ENCODE measurements around the gene RPL36. TPM values are rescaled to one million over a fixed set of nuclear protein-coding genes. Genes with fewer than 3 reads are reported as not detected.

The RPL36 gene
- total and polyA plus RNA-seq, 4 donors = 47.2 to 556 (median 321) TPM

- H3K9me3 ChIP-seq (ENCODE audit: control insufficient read depth in 4 of 4, low read length in 3 of 4) = no peaks in the 10 kb centered on the region
- H3K4me3 ChIP-seq (ENCODE audit: low read depth in 1 of 3, low read length in 3 of 3) = no peak overlapping the region
- TF ChIP-seq, protein P1, sequence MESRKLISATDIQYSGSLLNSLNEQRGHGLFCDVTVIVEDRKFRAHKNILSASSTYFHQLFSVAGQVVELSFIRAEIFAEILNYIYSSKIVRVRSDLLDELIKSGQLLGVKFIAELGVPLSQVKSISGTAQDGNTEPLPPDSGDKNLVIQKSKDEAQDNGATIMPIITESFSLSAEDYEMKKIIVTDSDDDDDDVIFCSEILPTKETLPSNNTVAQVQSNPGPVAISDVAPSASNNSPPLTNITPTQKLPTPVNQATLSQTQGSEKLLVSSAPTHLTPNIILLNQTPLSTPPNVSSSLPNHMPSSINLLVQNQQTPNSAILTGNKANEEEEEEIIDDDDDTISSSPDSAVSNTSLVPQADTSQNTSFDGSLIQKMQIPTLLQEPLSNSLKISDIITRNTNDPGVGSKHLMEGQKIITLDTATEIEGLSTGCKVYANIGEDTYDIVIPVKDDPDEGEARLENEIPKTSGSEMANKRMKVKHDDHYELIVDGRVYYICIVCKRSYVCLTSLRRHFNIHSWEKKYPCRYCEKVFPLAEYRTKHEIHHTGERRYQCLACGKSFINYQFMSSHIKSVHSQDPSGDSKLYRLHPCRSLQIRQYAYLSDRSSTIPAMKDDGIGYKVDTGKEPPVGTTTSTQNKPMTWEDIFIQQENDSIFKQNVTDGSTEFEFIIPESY (IDR thresholded peaks at IDR 0.05) = no peak
- TF ChIP-seq JUND (IDR thresholded peaks at IDR 0.05) (no peak), FOXA2 (IDR thresholded peaks at IDR 0.05) (no peak), ATF3 (IDR thresholded peaks at IDR 0.05) (no peak), RAD21 (IDR thresholded peaks at IDR 0.05) (no peak), GABPA (IDR thresholded peaks at IDR 0.05 in 1 of 2, conservative IDR thresholded peaks at IDR 0.05 in 1 of 2) (no peak), RXRA (IDR thresholded peaks at IDR 0.05) (no peak), HNF4A (conservative IDR thresholded peaks at IDR 0.05) (no peak), TAF1 (conservative IDR thresholded peaks at IDR 0.05) (no peak), EGR1 (IDR thresholded peaks at IDR 0.05; ENCODE audit: low read depth in 2 of 2) (no peak), FOXA1 (IDR thresholded peaks at IDR 0.05) (no peak), YY1 (IDR thresholded peaks at IDR 0.05) (no peak), NR2F2 (IDR thresholded peaks at IDR 0.05) (no peak)
- TF ChIP-seq, protein P2, sequence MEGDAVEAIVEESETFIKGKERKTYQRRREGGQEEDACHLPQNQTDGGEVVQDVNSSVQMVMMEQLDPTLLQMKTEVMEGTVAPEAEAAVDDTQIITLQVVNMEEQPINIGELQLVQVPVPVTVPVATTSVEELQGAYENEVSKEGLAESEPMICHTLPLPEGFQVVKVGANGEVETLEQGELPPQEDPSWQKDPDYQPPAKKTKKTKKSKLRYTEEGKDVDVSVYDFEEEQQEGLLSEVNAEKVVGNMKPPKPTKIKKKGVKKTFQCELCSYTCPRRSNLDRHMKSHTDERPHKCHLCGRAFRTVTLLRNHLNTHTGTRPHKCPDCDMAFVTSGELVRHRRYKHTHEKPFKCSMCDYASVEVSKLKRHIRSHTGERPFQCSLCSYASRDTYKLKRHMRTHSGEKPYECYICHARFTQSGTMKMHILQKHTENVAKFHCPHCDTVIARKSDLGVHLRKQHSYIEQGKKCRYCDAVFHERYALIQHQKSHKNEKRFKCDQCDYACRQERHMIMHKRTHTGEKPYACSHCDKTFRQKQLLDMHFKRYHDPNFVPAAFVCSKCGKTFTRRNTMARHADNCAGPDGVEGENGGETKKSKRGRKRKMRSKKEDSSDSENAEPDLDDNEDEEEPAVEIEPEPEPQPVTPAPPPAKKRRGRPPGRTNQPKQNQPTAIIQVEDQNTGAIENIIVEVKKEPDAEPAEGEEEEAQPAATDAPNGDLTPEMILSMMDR (IDR thresholded peaks at IDR 0.05; ENCODE audit: low read depth, low read length, missing input control) = no peak
- TF ChIP-seq, protein P3, sequence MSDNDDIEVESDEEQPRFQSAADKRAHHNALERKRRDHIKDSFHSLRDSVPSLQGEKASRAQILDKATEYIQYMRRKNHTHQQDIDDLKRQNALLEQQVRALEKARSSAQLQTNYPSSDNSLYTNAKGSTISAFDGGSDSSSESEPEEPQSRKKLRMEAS (IDR thresholded peaks at IDR 0.05) = no peak
- TF ChIP-seq, protein P4, sequence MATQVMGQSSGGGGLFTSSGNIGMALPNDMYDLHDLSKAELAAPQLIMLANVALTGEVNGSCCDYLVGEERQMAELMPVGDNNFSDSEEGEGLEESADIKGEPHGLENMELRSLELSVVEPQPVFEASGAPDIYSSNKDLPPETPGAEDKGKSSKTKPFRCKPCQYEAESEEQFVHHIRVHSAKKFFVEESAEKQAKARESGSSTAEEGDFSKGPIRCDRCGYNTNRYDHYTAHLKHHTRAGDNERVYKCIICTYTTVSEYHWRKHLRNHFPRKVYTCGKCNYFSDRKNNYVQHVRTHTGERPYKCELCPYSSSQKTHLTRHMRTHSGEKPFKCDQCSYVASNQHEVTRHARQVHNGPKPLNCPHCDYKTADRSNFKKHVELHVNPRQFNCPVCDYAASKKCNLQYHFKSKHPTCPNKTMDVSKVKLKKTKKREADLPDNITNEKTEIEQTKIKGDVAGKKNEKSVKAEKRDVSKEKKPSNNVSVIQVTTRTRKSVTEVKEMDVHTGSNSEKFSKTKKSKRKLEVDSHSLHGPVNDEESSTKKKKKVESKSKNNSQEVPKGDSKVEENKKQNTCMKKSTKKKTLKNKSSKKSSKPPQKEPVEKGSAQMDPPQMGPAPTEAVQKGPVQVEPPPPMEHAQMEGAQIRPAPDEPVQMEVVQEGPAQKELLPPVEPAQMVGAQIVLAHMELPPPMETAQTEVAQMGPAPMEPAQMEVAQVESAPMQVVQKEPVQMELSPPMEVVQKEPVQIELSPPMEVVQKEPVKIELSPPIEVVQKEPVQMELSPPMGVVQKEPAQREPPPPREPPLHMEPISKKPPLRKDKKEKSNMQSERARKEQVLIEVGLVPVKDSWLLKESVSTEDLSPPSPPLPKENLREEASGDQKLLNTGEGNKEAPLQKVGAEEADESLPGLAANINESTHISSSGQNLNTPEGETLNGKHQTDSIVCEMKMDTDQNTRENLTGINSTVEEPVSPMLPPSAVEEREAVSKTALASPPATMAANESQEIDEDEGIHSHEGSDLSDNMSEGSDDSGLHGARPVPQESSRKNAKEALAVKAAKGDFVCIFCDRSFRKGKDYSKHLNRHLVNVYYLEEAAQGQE (IDR thresholded peaks at IDR 0.05) = no peak
- no peaks in the 10 kb centered on the region for H3K27me3 ChIP-seq (ENCODE audit: control insufficient read depth in 4 of 4, insufficient read depth in 4 of 4, low read length in 3 of 4)
- no peak for DNase-seq (ENCODE audit: low spot score)
- H3K36me3 ChIP-seq (ENCODE audit: control insufficient read depth in 4 of 4, insufficient read depth in 3 of 4, low read depth in 1 of 4, low read length in 3 of 4) = peaks cover 22 to 57% (median 31%) of the 10 kb centered on the region in 4 donors
- no peak overlapping the region for H3K27ac ChIP-seq (ENCODE audit: low read depth in 1 of 2, low read length in 2 of 2)
- no peaks in the 10 kb centered on the region for H3K4me1 ChIP-seq (ENCODE audit: control insufficient read depth in 4 of 4, insufficient read depth in 4 of 4, low read length in 3 of 4)
- WGBS = 97% methylated on average over 40 of the region's 40 CpGs
- no peak overlapping the region for H3K9ac ChIP-seq (ENCODE audit: low read depth in 1 of 2, low read length in 2 of 2)
Observed at GRCh38 chr19:5703819-5704818, 14.0 kb downstream of the RPL36 start.
